GM12878 (cell line): ENCODE results near the gene CNDP1. TPM values are rescaled to one million over a fixed set of nuclear protein-coding genes. Genes with fewer than 3 reads are reported as not detected.

Experiments used
- ATAC-seq: fragments of 200-7000 bp; cut with Tn5 transposase; 3 replicates; pipeline ENCODE4 v1.9.1; 2020; ENCODE audit warnings: mild to moderate bottlenecking, moderate library complexity
- BruUV-seq: library from RNA; stranded (reverse); fragments of 400-500 nt; replicated peaks from 2 replicates; lab custom pipeline; 2021; lab: Mats Ljungman, UMichigan
- CTCF ChIA-PET: fragments of 300-600 bp; sonication (Branson Sonifier 250); formaldehyde crosslinking; extraction: SDS; loops from one replicate; lab custom pipeline; 2021; ENCODE audit warnings: inconsistent platforms; lab: Yijun Ruan, JAX
- POLR2A ChIA-PET: fragments of 350-600 bp; formaldehyde crosslinking; extraction: SDS; loops from one replicate; lab custom pipeline; 2021; ENCODE audit warnings: inconsistent platforms; lab: Charles Lee
- RAD21 ChIA-PET: fragments of 300-600 bp; sonication (Branson Sonifier 250); formaldehyde crosslinking; loops from one replicate; lab custom pipeline; 2023; ENCODE audit warnings: antibody characterized with exemption; ENCODE audit not compliant: unreplicated experiment; lab: Charles Lee
- SMC1A ChIA-PET: fragments of 300-600 bp; sonication (Branson Sonifier 250); formaldehyde crosslinking; loops from one replicate; lab custom pipeline; 2023; ENCODE audit not compliant: unreplicated experiment, uncharacterized antibody; lab: Charles Lee
- DNase-seq: peaks from one replicate; pipeline ENCODE4 v3.0.0-alpha.2; 2011; ENCODE audit warnings: low read depth, low spot score
- FAIRE-seq: peaks from 3 replicates; lab custom pipeline; 2011; peaks lifted over from hg19 to GRCh38; lab: Jason Lieb, UNC
- H2AFZ ChIP-seq: 2 replicates; pipeline ENCODE4 v1.6.0; 2011; ENCODE audit warnings: low read depth, low read length, control low read depth; ENCODE audit not compliant: control insufficient read depth
- H3K27ac ChIP-seq: 2 replicates; pipeline ENCODE4 v1.5.1; 2011; ENCODE audit warnings: control low read depth; ENCODE audit not compliant: control insufficient read depth, insufficient read depth
- H3K27me3 ChIP-seq, 2 experiments: replicated peaks in 1 of 2; 2 replicates each; pipeline versions ENCODE4 v1.6.0 to v1.6.1; 2011; ENCODE audit warnings: low read length in 1 of 2; ENCODE audit not compliant: control insufficient read depth in 2 of 2, insufficient read depth in 2 of 2
- H3K36me3 ChIP-seq, 2 experiments: 2 replicates each; pipeline ENCODE4 v1.5.1; 2011; ENCODE audit warnings: low read length in 1 of 2; ENCODE audit not compliant: control insufficient read depth in 2 of 2, insufficient read depth in 2 of 2
- H3K4me1 ChIP-seq: 2 replicates; pipeline ENCODE4 v1.6.1; 2011; ENCODE audit warnings: mild to moderate bottlenecking, low read length, moderate library complexity, mixed read lengths; ENCODE audit not compliant: control insufficient read depth, insufficient read depth
- H3K4me2 ChIP-seq: 2 replicates; pipeline ENCODE4 v1.6.0; 2011; ENCODE audit warnings: control low read depth; ENCODE audit not compliant: control insufficient read depth, insufficient read depth
- H3K4me3 ChIP-seq: fragments of 200-600 bp; sonication (generic); 2 replicates; pipeline ENCODE4 v1.5.1; 2016
- H3K79me2 ChIP-seq: 2 replicates; pipeline ENCODE4 v1.6.0; 2011; ENCODE audit warnings: low read length; ENCODE audit not compliant: control insufficient read depth, insufficient read depth
- H3K9ac ChIP-seq: 2 replicates; pipeline ENCODE4 v1.8.0; 2011; ENCODE audit warnings: low read length, control low read depth, mixed read lengths; ENCODE audit not compliant: control insufficient read depth, insufficient read depth
- H3K9me3 ChIP-seq: replicated peaks from 3 replicates; pipeline ENCODE4 v1.5.1; 2011; ENCODE audit warnings: mild to moderate bottlenecking, low read length; ENCODE audit not compliant: control insufficient read depth, insufficient read depth
- H4K20me1 ChIP-seq: 2 replicates; pipeline ENCODE4 v1.6.0; 2011; ENCODE audit not compliant: control insufficient read depth, insufficient read depth
- CREB1 ChIP-seq: IDR thresholded peaks from 2 replicates; pipeline ENCODE4 v1.6.1; 2012; ENCODE audit warnings: low read depth, mild to moderate bottlenecking, inconsistent platforms
- ESRRA ChIP-seq: IDR thresholded peaks from 2 replicates; pipeline ENCODE4 v1.6.1; 2012; ENCODE audit warnings: mild to moderate bottlenecking, low read length, improper control_type of control experiment
- HDAC2 ChIP-seq: fragments of 200-600 bp; sonication (generic); IDR thresholded peaks from 2 replicates; pipeline ENCODE4 v1.6.1; 2017
- RFX5 ChIP-seq: IDR thresholded peaks from 2 replicates; pipeline ENCODE4 v1.6.1; 2011; ENCODE audit warnings: low read depth, low read length, improper control_type of control experiment
- RUNX3 ChIP-seq: IDR thresholded peaks from 2 replicates; pipeline ENCODE4 v1.6.1; 2012; ENCODE audit warnings: low read length, inconsistent platforms
- SUZ12 ChIP-seq: fragments of 200-600 bp; sonication (generic); IDR thresholded peaks from one replicate; pipeline ENCODE4 v1.6.1; 2018; ENCODE audit warnings: antibody characterized with exemption, mild to moderate bottlenecking; ENCODE audit not compliant: unreplicated experiment
- WGBS: methylation state at CpG from one replicate; pipeline ENCODE4 v1.1.6; 2016; ENCODE audit warnings: low lambda C conversion rate; ENCODE audit not compliant: insufficient replicate concordance, insufficient coverage; ENCODE audit errors: missing lambda C conversion rate; 5-methylcytosine and 5-hydroxymethylcytosine counted together
- in situ Hi-C: fragments of 300-500 bp; cut with MboI; formaldehyde crosslinking; loops from 9 replicates; pipeline ENCODE4 v1.14.3; 2018; ENCODE audit warnings: mixed read lengths
- intact Hi-C: fragments of 100-400 bp; cut with micrococcal nuclease; formaldehyde crosslinking; loops from one replicate; pipeline ENCODE4 v1.14.2; 2022; ENCODE audit not compliant: unreplicated experiment
- polyA plus RNA-seq, 11 experiments: library from polyadenylated mRNA; depleted of rRNA in 4 of 11; unstranded in 6 of 11; stranded (reverse) in 5 of 11; fragments of >200 nt; fragmentation: Nextera tagmentation in 4 of 11; fragmentation: Illumina TruSeq in 1 of 11; extraction: Ambion mirVana in 4 of 11; extraction: Trizol in 1 of 11; gene quantifications; 1 replicate in 1 of 11; 2 replicates in 10 of 11; pipeline versions ENCODE4 v1.2.1 to v1.2.3, GENCODE V29; 2011 to 2016; ENCODE audit warnings: inconsistent platforms in 2 of 11, missing spikeins in 2 of 11, low read depth in 1 of 11
- total RNA-seq, 4 experiments: library from RNA; depleted of rRNA in 3 of 4; stranded (reverse); fragments of >200 nt in 3 of 4; fragmentation: Illumina TruSeq in 1 of 4; extraction: Trizol in 1 of 4; gene quantifications; 2 replicates each; pipeline versions ENCODE4 v1.2.1 to v1.2.3, GENCODE V29; 2013 to 2021
- TF ChIP-seq, protein P1 (sequence below), 3 experiments: IDR thresholded peaks in 2 of 3; conservative IDR thresholded peaks in 1 of 3; 2 replicates each; pipeline ENCODE4 v1.5.1; 2011; ENCODE audit warnings: low read depth in 3 of 3, low read length in 3 of 3, mild to moderate bottlenecking in 3 of 3, control low read depth in 2 of 3, moderate library complexity in 2 of 3, inconsistent platforms in 1 of 3, mixed read lengths in 1 of 3; ENCODE audit not compliant: control insufficient read depth in 2 of 3, insufficient read depth in 1 of 3; ENCODE audit errors: extremely low read depth in 1 of 3
- TF ChIP-seq, protein P2 (sequence below): fragments of 450-650 bp; formaldehyde crosslinking; IDR thresholded peaks from 2 replicates; pipeline ENCODE4 v1.5.0; 2022; ENCODE audit warnings: mild to moderate bottlenecking, missing genetic modification characterization
- TF ChIP-seq, protein P3 (sequence below): IDR thresholded peaks from 2 replicates; pipeline ENCODE4 v1.6.1; 2012; ENCODE audit warnings: low read length, inconsistent platforms
- TF ChIP-seq, protein P4 (sequence below): fragments of 450-650 bp; IDR thresholded peaks from 2 replicates; pipeline ENCODE4 v1.6.1; 2018; ENCODE audit warnings: borderline replicate concordance, mild to moderate bottlenecking; ENCODE audit not compliant: partially characterized antibody
- TF ChIP-seq, protein P5 (sequence below): fragments of 150-350 bp; IDR thresholded peaks from 2 replicates; pipeline ENCODE4 v1.6.1; 2016; ENCODE audit warnings: low read depth, low read length

CNDP1 gene
- total and polyA plus RNA-seq, 10 of the 15 experiments (the other 5 are each of a cell fraction or from before 2014, with no cell fraction given) = 0.04 to 0.05 TPM; not detected in 8

DNA sequence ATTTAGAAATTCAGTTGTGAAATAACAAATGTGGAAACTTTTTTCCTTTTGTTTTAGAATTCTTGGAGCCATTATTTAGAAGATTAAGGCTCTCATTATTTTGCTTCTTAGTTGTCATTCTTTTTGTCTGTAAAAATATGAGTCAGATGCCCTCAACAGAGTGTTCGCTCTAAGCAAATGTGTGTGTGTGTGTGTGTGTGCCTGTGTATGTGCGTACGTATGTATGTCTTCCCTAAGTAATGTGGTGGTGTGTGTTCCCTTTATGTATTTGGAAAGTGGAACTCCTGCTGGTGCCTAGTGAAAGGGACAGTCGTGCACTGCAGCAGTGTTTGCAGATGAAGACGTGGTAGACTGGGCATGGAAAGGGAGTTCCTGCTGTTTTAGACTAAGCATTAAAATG is 90.9 kb downstream of the CNDP1 start:
- DNase-seq (no peak), FAIRE-seq (no peak), ATAC-seq (no peak)
- Histone ChIP-seq H3K9me3 (no peaks in the 10 kb centered on the region), H3K79me2 (no peaks in the 10 kb centered on the region; the same call in none of the 2 replicates), H3K36me3 (no peaks in the 10 kb centered on the region; a peak in 1 of 4 replicates), H3K4me1 (no peaks in the 10 kb centered on the region), H3K27ac (no peak overlapping the region), H3K4me2 (no peak overlapping the region), H3K9ac (no peak overlapping the region), H2AFZ (no peak overlapping the region), H4K20me1 (no peaks in the 10 kb centered on the region), H3K4me3 (no peak overlapping the region), H3K27me3 (no peaks in the 10 kb centered on the region)
- CTCF ChIA-PET = no interaction called here
- SMC1A ChIA-PET = no interaction called here
- BruUV-seq = no TSS peak
- intact Hi-C loops = no loop called here
- POLR2A ChIA-PET = no interaction called here
- 97% methylated on average over 5 of the region's 5 CpGs for WGBS
- RAD21 ChIA-PET = no interaction called here
- in situ Hi-C loops = loop anchor here (25.0 kb wide), 1 partner anchor 1737 kb away; no protein-coding TSS in a partner anchor
- TF ChIP-seq, protein P1, sequence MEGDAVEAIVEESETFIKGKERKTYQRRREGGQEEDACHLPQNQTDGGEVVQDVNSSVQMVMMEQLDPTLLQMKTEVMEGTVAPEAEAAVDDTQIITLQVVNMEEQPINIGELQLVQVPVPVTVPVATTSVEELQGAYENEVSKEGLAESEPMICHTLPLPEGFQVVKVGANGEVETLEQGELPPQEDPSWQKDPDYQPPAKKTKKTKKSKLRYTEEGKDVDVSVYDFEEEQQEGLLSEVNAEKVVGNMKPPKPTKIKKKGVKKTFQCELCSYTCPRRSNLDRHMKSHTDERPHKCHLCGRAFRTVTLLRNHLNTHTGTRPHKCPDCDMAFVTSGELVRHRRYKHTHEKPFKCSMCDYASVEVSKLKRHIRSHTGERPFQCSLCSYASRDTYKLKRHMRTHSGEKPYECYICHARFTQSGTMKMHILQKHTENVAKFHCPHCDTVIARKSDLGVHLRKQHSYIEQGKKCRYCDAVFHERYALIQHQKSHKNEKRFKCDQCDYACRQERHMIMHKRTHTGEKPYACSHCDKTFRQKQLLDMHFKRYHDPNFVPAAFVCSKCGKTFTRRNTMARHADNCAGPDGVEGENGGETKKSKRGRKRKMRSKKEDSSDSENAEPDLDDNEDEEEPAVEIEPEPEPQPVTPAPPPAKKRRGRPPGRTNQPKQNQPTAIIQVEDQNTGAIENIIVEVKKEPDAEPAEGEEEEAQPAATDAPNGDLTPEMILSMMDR (IDR thresholded peaks at IDR 0.05 in 2 of 3, conservative IDR thresholded peaks at IDR 0.05 in 1 of 3; ENCODE audit: control insufficient read depth in 2 of 3, extremely low read depth in 1 of 3, insufficient read depth in 1 of 3, low read depth in 3 of 3, low read length in 3 of 3) = no peak
- TF ChIP-seq, protein P2, sequence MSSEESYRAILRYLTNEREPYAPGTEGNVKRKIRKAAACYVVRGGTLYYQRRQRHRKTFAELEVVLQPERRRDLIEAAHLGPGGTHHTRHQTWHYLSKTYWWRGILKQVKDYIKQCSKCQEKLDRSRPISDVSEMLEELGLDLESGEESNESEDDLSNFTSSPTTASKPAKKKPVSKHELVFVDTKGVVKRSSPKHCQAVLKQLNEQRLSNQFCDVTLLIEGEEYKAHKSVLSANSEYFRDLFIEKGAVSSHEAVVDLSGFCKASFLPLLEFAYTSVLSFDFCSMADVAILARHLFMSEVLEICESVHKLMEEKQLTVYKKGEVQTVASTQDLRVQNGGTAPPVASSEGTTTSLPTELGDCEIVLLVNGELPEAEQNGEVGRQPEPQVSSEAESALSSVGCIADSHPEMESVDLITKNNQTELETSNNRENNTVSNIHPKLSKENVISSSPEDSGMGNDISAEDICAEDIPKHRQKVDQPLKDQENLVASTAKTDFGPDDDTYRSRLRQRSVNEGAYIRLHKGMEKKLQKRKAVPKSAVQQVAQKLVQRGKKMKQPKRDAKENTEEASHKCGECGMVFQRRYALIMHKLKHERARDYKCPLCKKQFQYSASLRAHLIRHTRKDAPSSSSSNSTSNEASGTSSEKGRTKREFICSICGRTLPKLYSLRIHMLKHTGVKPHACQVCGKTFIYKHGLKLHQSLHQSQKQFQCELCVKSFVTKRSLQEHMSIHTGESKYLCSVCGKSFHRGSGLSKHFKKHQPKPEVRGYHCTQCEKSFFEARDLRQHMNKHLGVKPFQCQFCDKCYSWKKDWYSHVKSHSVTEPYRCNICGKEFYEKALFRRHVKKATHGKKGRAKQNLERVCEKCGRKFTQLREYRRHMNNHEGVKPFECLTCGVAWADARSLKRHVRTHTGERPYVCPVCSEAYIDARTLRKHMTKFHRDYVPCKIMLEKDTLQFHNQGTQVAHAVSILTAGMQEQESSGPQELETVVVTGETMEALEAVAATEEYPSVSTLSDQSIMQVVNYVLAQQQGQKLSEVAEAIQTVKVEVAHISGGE (CRISPR knock-in tag) = no peak
- TF ChIP-seq, protein P3, sequence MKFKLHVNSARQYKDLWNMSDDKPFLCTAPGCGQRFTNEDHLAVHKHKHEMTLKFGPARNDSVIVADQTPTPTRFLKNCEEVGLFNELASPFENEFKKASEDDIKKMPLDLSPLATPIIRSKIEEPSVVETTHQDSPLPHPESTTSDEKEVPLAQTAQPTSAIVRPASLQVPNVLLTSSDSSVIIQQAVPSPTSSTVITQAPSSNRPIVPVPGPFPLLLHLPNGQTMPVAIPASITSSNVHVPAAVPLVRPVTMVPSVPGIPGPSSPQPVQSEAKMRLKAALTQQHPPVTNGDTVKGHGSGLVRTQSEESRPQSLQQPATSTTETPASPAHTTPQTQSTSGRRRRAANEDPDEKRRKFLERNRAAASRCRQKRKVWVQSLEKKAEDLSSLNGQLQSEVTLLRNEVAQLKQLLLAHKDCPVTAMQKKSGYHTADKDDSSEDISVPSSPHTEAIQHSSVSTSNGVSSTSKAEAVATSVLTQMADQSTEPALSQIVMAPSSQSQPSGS = no peak
- TF ChIP-seq SUZ12 (no peak), HDAC2 (no peak), CREB1 (no peak), ESRRA (no peak), RUNX3 (no peak), RFX5 (no peak)
- TF ChIP-seq, protein P4, sequence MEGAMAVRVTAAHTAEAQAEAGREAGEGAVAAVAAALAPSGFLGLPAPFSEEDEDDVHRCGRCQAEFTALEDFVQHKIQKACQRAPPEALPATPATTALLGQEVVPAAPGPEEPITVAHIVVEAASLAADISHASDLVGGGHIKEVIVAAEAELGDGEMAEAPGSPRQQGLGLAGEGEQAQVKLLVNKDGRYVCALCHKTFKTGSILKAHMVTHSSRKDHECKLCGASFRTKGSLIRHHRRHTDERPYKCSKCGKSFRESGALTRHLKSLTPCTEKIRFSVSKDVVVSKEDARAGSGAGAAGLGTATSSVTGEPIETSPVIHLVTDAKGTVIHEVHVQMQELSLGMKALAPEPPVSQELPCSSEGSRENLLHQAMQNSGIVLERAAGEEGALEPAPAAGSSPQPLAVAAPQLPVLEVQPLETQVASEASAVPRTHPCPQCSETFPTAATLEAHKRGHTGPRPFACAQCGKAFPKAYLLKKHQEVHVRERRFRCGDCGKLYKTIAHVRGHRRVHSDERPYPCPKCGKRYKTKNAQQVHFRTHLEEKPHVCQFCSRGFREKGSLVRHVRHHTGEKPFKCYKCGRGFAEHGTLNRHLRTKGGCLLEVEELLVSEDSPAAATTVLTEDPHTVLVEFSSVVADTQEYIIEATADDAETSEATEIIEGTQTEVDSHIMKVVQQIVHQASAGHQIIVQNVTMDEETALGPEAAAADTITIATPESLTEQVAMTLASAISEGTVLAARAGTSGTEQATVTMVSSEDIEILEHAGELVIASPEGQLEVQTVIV = no peak
- TF ChIP-seq, protein P5, sequence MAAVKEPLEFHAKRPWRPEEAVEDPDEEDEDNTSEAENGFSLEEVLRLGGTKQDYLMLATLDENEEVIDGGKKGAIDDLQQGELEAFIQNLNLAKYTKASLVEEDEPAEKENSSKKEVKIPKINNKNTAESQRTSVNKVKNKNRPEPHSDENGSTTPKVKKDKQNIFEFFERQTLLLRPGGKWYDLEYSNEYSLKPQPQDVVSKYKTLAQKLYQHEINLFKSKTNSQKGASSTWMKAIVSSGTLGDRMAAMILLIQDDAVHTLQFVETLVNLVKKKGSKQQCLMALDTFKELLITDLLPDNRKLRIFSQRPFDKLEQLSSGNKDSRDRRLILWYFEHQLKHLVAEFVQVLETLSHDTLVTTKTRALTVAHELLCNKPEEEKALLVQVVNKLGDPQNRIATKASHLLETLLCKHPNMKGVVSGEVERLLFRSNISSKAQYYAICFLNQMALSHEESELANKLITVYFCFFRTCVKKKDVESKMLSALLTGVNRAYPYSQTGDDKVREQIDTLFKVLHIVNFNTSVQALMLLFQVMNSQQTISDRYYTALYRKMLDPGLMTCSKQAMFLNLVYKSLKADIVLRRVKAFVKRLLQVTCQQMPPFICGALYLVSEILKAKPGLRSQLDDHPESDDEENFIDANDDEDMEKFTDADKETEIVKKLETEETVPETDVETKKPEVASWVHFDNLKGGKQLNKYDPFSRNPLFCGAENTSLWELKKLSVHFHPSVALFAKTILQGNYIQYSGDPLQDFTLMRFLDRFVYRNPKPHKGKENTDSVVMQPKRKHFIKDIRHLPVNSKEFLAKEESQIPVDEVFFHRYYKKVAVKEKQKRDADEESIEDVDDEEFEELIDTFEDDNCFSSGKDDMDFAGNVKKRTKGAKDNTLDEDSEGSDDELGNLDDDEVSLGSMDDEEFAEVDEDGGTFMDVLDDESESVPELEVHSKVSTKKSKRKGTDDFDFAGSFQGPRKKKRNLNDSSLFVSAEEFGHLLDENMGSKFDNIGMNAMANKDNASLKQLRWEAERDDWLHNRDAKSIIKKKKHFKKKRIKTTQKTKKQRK = no peak
